Vagina (tissue), 2 donors: ENCODE measurements around the gene PARD3.

ENCODE experiments used
- CTCF ChIP-seq, 3 experiments: fragments of 450-650 bp in 2 of 3; fragments of 200-600 bp in 1 of 3; sonication (generic) in 1 of 3; IDR thresholded peaks; one replicate each; pipeline ENCODE4 v1.5.1; 2017 to 2019; ENCODE audit warnings: antibody characterized with exemption in 3 of 3, mild to moderate bottlenecking in 2 of 3, moderate library complexity in 2 of 3
- POLR2AphosphoS5 ChIP-seq, 2 donors: sonication (generic); formaldehyde crosslinking; IDR thresholded peaks; one replicate each; pipeline ENCODE4 v1.9.0; 2017; ENCODE audit warnings: antibody characterized with exemption in 2 of 2, mild to moderate bottlenecking in 2 of 2, low read depth in 1 of 2; ENCODE audit not compliant: insufficient read depth in 1 of 2

DNA sequence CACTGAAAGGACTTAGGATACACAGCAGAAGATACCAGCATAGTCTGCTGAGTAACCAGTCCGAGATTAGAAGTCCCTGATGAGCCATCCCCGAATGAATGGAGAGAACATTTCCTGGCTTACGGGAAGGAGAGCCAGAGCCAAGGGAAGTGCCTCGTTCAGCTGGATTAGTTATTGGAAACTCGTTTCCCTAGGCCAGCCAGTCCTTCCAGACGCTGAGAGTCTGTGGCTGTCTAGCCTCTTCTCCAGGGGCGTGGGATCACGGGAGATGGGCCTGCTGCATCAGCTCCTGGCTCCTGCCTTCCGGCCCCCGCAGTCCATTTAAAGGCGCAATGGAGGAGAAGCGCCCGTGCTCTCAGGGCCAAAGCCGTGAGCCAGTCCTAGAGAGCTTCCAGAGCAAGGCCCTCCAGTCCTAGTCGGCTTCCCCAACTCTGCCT lies 712.8 kb downstream of the PARD3 start:
- TF ChIP-seq POLR2AphosphoS5 (IDR thresholded peaks at IDR 0.05; ENCODE audit: insufficient read depth in 1 of 2, low read depth in 1 of 2) (peak; percentile 61 to 85), CTCF (IDR thresholded peaks at IDR 0.05) (no peak)
